ENCODE measurements around the gene ZNF462. TPM values are rescaled to one million over a fixed set of nuclear protein-coding genes. Genes with fewer than 3 reads are reported as not detected.
A peak's percentile ranks its signal among the peaks of the same experiment; 100 is the strongest.

ZNF462 gene
- total and polyA plus RNA-seq, 2 of the 4 experiments (the other 2 are of a cell fraction) = 6.1 to 18.8 TPM

DNA sequence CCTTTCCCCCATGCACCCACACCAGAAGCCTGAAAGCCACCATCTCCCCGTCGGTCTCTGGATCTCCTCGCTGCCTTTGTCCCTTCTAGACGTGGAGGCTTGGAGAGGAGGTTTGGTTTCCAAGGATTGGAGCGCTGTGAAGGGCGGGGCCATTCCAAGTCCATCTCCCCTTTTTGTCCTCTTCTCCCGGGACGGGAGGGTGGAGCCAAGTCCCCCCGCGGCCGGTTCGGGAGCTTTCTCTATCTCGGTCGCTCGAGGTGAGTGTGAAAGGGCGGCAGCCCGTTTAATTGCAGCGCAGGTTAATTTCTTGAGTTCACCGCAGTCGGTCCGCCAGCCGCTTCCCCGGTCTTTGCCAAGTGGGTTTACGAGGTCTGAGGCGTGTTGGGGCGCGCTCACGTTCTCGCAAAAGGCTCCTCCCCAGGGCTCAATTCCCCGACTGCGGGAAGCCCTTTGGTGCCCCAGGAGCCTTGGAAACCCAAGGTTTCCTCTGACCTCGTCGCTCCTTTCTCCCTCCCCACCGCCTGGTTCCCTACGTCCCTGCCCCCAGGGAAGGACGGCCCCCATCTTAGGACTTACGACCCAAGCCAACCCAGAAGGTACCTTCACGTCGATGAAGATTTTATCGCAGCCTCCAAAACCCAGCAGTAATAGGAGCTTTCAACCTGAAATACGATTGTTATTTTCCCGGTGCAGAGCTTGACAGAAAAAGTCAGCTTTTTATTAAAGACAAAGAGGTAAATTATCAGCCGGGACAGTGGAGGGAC is 2.8 kb upstream of the ZNF462 start:
- Histone ChIP-seq H3K27ac (ENCODE audit: insufficient read depth, low read length) (no peak overlapping the region; the same call in 1 of the 2 replicates), H3K56ac (ENCODE audit: extremely low read depth, insufficient read depth, low read length) (no peak overlapping the region), H4K91ac (ENCODE audit: insufficient read depth, low read depth, low read length) (no peak overlapping the region), H3K18ac (ENCODE audit: low read depth, low read length) (no peak overlapping the region; the same call in 1 of the 2 replicates), H3K27me3 (ENCODE audit: control insufficient read depth, insufficient read depth, low read length) (peaks cover 12% of the 10 kb centered on the region), H4K5ac (ENCODE audit: low read depth, low read length) (no peak overlapping the region), H2AFZ (replicated peaks; ENCODE audit: low read length, poor library complexity) (peak overlapping the region; percentile 91), H3K4ac (ENCODE audit: low read depth, low read length) (no peak overlapping the region), H3K23ac (ENCODE audit: low read depth, low read length) (peak overlapping the region; percentile 85), H3K4me2 (ENCODE audit: low read depth, low read length) (peak overlapping the region; percentile 82), H3K9me3 (ENCODE audit: control insufficient read depth, insufficient read depth, low read length) (peaks cover 2% of the 10 kb centered on the region; the same call in 1 of the 2 replicates), H3K36me3 (ENCODE audit: control insufficient read depth, insufficient read depth, low read length) (no peaks in the 10 kb centered on the region), H2BK5ac (ENCODE audit: low read depth, low read length, poor library complexity, severe bottlenecking) (no peak overlapping the region), H4K8ac (ENCODE audit: low read depth in 2 of 2, low read length in 2 of 2) (no peak overlapping the region; a peak in 1 of 4 replicates), H3K4me3 (ENCODE audit: insufficient read depth, low read depth, low read length) (peak overlapping the region; percentile 68), H4K20me1 (ENCODE audit: insufficient read depth, low read length) (no peaks in the 10 kb centered on the region), H3K9ac (ENCODE audit: low read depth, low read length) (peak overlapping the region; percentile 80), H3K79me1 (ENCODE audit: low read depth in 1 of 2, low read length in 2 of 2) (peaks cover under 1 to 17% of the 10 kb centered on the region in 2 experiments), H2BK20ac (ENCODE audit: low read depth, low read length) (no peak overlapping the region), H3K9me1 (ENCODE audit: insufficient read depth, low read length) (no peaks in the 10 kb centered on the region), H3K14ac (replicated peaks; ENCODE audit: low read depth, low read length) (peak overlapping the region; percentile 36; the same call in 1 of the 2 replicates), H2BK15ac (ENCODE audit: low read depth, low read length) (no peak overlapping the region), H3K4me1 (ENCODE audit: control insufficient read depth, insufficient read depth, low read length) (no peaks in the 10 kb centered on the region), H2AK5ac (ENCODE audit: low read depth, low read length) (no peak overlapping the region), H2BK120ac (ENCODE audit: low read depth, low read length) (peak overlapping the region; percentile 3), H2AK9ac (replicated peaks; ENCODE audit: low read depth, low read length, poor library complexity) (peak overlapping the region; percentile 82)
- intact Hi-C loops (cut with micrococcal nuclease) (loop anchor here (5.0 to 10.0 kb wide), 4 partner anchors 143 to 425 kb away; partner anchors contain the start of gene RAD23B), in situ Hi-C loops (cut with MboI; ENCODE audit: low sequenced_read_pairs) (loop anchor here (5.0 kb wide), 1 partner anchor 62 kb away; no protein-coding TSS in a partner anchor), dilution Hi-C loops (cut with HindIII; ENCODE audit: low sequenced_read_pairs, unreplicated experiment) (no loop called here)
- TF ChIP-seq FOS (IDR thresholded peaks at IDR 0.05; ENCODE audit: low read depth, low read length) (no peak), POLR2A (IDR thresholded peaks at IDR 0.05; ENCODE audit: low read depth, low read length) (no peak), MAZ (IDR thresholded peaks at IDR 0.05; ENCODE audit: borderline replicate concordance, low read depth, low read length) (peak; percentile 15; the same call in 1 of the 2 replicates)
- 0% methylated on average over 8 of the region's 43 CpGs; no CpG with 5 or more reads in 1 of the 2 experiments for WGBS, 2 experiments (ENCODE audit: extremely low coverage in 2 of 2, insufficient read length in 1 of 2)
- ATAC-seq (ENCODE audit: low read depth) (no peak), DNase-seq (no peak)
- CTCF ChIA-PET = no interaction called here
- POLR2A ChIA-PET (ENCODE audit: unreplicated experiment) = no interaction called here
- no TSS peak for BruUV-seq (replicated peaks)
